ENCODE measurements around the gene PGRMC2.
A peak's percentile ranks its signal among the peaks of the same experiment; 100 is the strongest.
"Not testable (repeated sequence)": the region's sequence is repeated elsewhere in the genome, so short reads cannot be mapped to it uniquely, and the experiment has no call there.

The PGRMC2 gene

DNA sequence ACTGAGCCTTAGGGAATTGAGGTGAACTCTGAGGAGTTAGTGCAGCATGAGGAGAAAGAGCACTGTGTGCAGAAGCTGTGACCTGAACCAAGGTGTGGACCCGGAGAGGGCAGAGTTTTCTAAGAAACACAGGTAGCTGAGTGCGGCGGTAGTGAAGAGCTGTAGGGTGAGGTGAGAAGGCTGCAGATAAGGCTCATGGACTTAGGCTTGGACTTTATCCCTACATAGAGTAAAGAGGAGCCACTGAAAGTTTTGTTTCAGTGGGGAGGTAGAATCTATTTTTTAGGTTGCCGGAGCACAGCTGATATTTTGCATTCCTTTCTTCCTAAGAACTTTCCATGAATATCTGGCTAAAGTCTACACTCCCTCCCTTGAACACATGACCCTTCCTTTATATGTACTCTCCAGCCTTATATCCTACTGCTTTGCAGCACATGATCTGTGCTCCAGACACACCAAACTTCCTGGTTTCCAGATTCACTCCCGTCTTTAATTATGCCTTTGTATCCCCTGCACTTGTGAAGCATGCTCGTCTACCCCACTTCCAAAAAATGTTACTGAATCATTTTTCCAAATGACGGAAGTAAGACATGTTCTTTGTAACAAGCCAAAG lies 10.6 kb upstream of the PGRMC2 start:
- DNase-seq, result no peak

DNA sequence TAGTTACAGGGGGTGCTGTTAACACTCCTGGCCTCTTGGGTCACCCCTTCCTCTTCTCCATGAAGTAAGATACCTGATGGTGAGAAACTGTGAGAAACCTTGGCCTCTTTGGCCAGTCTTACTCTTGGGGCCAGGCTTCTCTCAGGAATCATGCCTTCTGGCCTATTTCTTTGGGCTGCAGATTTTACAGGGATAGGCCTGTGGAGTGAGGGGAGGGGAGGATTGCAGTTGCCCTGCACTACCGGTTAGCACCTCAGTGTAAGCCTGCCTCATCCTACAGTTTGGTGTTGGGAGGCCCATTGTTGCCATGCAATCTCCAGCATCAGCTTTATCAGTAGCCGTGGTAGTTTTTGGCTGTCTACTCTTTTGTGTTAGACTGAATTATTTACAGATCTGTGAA lies 7.6 kb upstream of the PGRMC2 start:
- DNase-seq, result no peak

DNA sequence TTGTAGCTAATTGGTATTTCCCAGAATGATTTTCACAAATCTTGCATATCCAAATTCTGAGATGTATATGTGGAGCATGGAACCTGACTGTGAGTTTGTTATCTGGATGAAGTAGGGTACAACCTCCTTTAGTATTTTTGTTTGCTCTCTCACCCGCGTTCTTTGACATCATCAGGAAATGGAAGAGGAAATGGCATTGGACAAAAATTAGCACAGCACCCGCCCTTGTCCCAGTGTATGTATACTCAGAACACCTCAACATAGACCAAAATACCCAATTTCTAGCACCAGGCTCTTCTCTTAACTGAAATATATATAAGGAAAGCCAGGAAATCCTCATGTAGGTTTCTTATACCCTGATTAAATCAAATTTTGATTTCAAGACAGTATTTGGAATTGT lies 6.9 kb upstream of the PGRMC2 start:
- DNase-seq, result no peak

DNA sequence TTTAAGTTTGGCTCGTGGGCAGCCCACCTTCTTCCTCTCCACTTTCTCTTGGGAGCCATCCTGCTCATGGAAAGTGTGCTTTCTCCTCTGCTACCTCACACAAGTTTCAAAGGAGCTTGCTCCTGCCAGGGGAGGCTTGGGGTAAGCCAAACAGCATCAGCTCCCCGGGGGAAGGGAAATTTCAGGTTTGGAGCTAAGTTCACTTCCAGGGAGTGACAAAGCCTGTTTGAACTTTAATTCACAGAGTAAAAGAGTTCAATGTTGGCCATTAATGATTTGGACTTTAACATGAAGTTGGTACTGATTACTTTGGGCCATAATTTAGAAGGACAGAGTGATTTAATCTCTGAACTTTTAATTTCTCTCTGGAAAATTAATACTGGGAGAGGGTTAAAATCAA lies 4.7 kb upstream of the PGRMC2 start:
- no peak for DNase-seq

DNA sequence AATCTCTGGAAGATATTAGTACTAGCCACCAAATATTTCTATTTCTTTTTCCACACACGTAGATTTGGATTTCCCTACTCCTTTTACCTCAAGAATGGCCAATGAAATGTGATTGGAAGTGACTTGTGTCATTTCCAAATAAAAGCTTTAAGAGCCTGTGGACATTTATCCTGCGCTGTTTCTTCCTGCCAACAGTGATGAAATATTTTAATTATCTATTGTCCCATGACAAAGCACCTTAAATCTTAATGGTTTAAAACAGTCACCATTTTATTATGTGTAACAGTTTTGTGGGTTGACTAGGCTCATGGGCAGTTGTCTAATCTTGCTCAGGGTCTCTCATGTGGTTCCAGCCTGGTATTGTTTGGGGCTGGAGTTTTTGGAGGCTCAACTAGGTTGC lies 3.5 kb upstream of the PGRMC2 start:
- DNase-seq, result no peak

DNA sequence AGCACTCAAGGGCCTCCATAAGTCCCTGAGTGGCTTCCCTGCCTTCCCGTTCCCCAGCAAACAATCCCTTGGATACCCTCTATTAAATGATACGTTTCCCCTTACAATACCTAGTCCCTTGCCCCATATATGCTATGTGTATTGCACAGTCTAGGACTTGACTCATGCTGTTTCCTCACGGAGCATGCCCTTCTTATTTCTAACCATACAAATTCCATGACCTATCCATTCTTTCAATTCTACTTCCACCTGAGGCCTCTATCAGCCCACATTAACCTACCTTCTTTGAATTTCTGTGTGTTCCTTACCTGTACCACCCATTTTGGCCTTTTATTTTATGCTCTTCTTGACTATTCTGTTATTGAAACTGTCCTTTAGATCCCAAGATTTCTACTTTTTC lies 2.9 kb upstream of the PGRMC2 start:
- DNase-seq, result no peak

DNA sequence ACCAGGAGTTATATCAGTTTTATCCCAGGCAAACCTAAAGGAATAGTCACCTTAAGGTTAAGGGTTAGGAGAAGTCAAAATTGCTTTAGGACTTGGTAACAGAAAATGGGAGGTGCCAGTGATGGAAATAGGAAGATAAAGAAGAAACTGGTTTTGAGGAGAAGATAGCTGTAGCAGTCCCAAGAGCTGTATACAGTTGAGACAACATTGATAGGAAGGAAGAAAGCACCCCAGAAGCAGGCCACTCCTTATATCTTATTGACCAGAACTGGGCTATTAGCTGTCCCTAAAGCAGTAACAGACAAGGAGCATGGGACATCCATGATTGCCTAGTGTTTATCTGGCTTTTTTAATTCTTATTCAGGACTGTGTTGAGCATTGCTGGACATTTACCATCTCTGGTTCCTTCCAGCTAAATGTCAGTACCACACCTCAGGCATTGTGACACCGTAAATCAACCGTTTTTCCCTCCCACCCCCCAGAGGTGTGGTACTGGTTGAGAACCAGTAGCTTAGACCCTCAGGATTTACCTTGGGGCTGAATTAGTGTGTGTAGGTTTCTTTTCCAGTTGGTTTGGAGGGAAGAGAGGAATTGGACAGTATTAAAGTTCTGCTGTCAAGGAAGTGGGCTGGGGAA lies 2.0 kb upstream of the PGRMC2 start:
- no peak for DNase-seq

DNA sequence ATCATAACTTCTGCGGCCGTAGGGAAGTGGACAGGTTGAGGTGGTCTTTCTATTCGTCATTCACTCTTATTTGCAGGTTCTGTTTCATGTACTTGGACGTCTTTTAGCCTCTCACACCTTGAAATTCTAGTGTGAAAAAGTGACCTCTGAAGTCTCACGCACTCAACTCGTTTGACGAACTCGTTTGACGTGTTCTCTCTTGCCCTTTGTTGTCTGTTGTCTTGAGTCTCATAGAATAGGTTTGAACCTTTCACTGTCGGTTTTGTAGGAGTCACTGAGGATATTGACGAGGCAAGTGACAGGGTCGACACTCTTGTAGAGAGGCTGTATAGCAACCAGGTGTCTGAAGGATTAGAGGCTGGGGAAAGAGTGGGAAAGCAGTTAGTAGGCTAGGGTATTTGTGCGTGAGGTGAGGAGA lies 1.1 kb upstream of the PGRMC2 start:
- peak; percentile 10 for DNase-seq

DNA sequence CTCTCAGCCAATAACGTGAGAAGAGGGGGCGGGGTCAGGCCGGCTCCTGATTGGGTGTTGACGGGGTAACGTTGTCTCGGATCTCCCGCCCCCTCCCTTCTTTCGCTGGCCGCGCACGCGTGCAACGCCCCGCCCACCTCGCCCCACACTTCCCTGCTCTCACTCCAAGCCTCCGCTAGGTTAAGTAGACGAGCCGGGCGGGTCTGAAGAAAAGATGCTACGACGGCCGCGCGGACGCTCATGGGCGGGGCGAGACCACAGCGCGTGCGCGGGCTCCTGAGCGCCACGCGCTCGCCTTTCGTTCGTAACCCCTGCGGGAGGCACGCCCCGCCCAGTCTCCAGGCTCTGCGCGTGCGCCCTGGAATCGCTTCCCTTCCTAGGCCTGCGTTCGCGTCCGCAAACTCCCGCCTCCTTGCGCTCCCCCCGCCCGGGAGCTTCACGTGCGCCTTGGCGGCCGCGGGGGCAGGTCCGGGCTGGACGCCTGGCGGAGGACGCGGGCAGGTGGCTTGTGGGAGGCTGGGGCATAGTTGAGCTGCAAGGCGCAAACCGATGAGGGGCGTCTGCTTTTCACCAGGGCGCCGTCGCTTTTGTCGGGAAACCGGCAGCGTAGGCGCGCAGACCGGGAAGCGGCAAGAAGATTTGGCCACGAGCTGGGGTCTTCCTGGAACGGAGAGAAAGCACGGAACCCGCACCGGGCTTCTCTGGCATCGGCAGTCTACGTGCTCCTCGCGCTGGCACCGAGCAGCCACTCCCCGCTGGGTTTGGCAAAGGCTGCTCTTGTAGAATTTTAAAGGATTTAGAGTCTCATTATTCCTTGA lies 467 bp upstream of the PGRMC2 start:
- DNase-seq, result peak; percentile 99

DNA sequence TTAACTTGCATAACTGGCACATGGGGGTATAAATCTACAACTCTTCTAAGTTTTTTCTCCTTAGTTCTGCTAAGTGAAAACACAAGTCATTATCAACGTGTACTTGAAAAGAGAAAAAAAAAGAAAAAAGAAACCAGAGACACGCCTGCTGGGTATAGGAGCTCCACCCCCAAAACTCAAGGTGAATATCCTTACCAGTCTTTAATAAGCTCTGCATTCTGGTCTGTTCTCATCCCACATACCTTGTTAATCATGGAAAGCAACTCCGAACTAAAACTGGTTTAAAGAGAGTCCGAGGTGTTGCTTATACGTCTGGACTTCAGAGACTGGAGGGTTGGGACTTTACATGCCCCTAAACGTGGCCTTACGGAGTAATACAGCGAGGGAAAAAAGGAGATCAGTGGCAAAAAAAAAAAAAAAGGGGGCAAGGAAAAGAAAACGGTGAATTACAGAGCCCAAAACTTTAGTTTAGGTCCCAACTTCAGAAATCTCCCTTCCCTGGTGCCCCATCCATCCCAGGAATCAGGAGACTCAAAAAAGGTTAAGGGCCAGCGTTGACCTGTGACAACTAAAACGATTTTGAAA lies 1.0 kb downstream of the PGRMC2 start:
- DNase-seq, result no peak

DNA sequence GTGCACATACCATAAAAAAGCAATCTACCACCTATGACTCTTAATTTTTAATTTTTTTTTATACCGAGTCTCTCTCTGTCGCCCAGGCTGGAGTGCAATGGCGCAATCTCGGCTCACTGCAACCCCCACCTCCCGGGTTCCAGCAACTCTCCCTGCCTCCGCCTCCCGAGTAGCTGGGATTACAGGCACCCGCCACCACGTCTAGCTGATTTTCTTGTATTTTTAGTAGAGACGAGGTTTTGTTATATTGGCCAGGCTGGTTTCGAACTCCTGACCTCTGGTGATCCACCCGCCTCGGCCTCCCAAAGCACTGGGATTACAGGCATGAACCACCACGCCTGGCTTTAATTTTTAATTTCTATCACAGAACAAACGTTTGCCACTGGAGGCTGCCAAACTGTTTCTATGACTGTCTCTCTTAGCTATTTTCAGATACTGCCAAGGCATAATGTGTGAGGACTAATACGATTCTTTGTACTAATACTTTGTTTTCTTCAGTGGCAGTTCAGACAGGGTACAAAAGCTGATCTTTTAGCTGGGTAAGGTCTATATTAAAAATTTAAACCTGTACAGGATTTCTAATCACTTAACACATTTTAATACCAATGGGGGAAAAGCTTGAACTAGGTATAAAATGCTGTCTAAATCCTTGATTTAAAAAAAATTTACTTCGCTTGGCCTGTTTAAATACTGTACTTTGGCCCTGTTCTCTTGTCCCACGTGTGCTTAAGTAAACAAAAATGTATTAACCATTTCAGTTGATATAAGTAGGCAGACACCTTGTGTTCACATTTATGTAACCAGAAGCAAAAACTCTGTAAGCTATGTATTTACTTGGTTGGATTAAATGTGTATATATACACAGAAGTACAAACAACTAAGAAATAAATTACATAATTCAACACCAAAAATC lies 2.3 kb downstream of the PGRMC2 start:
- no peak for DNase-seq

DNA sequence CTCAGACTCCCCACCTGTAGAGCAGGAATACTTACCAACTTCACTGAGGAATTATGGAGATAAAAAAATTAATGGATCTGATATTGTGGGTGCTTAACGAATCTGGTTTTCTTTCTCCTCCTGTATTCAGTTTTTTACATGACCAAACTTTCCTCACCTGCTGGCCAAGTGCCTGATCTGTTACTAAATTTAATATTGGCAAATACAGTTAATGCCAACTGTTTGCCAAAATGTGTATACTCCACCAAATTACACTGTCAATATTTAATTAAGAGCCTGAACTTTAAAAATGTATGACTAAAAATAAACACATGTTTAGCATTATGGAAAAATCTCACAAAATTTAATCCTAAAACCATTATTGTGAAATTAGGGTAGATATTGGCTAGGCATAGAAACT lies 3.3 kb downstream of the PGRMC2 start:
- no peak for DNase-seq

DNA sequence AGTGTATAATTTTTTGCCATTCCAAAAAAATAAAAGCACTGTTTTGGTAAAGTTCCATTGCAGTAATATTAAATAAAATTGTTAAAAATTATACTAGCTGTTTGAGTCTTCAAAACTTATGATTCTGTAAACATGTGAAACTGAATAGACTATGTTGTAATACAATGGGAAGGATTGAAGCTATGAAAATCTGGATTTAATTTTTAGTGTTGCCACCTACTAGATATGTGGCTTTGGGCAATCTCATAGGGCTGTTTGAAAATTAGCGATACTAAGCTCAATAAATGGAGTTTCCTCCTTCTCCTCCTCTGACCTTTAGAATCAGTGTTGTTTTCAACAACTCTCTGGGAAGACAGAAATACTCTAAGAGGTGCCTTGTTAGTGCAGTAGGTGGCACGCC lies 4.5 kb downstream of the PGRMC2 start:
- no peak for DNase-seq

DNA sequence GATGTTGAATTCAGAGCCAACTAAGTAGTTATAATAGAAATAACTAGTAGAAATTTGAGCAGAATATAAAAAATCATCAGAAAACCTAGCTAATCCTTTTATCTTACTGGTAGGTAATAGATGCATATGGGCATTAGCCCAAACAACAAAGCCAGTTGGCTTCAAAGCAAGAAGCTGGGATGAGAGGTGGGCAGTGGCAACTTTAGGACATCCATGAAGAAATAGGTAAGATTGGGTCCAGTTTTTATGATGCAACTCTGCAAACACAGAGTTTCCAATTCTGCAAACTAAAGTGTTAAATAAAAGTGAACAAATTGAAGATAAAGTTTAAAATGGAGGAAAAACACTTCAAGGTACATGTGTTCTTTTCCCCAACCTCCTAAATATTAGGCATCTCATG lies 5.1 kb downstream of the PGRMC2 start:
- no peak for DNase-seq

DNA sequence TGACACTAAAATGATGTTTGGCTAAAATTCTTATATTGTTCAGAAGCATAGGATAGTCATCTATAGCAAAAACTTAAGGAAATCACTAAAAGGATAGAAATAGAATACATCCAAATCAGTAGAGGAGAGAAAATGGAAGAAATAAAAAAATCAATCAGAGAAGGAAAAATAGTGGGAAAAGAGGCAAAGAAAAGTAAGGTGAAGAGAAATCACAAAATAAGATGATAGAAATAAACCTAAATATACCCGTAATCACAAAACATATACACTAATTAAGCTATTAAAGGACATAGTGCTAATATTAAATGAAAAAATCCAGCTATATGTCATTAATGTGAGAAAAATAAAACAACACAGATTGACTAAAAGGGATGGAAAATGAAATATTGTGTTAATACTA lies 6.3 kb downstream of the PGRMC2 start:
- DNase-seq, result no peak

DNA sequence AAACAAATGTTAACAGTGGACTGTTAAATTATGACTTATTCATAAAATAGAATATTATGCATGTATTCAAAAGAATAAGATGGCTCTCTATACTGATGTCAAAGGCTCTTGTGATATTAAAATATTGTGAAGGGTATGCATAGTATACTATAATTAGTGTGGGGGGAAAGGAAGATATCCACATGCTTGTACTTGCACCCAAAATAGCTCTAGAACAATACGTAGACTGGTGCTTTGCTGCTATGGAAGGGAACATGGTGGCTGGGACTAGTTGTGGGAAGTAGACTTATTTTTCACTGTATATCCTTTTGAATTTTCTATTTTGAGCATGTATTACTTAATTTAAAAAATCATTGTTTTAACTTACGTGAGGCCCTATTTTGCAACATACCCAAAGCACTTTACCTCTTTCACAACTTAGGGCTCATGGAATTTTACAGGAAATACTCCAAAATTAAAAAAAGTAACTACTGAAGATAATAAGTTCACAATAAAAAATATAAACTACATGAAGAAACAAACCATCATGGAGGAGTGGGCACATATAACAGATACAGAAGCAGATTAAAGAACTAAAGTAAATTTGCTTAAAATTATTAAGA lies 7.9 kb downstream of the PGRMC2 start:
- no peak for DNase-seq

DNA sequence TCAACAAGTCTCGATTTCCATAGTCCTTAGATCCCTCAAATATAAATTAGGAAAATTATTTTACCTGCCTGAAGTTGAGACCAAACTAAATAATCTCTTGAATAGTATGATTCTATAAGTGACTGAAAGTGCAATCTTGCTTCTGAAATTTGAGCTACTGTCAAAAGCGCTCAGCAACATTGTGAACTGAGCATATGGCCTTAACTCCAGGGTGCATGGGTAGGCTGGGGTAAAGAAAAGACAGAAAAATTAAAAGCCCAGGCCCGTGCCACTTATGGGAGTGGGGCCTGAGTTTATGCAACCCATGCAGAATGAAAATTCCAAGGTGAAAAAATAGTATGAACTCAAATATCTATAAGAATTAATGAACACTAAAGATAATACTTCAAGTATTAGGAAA lies 9.8 kb downstream of the PGRMC2 start:
- DNase-seq, result no peak

DNA sequence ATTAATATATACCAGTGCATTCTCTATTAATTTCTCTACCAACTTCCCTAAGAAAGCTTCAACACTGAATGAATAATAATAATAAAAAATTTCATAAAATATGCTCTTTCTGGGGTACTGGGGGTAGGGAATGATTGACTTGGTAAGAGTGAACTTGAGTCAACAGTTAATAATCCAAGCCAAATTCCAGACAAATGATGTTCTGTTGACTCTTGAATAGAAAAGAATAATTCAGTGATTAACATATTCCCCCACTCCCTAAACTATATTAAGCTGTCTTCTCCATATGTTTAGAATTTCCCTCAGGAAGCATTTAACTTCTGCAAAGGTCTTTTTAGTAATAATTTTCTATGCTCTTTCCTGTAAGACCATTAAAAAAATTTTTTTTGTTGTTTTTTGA lies 12.3 kb downstream of the PGRMC2 start:
- no peak for DNase-seq

DNA sequence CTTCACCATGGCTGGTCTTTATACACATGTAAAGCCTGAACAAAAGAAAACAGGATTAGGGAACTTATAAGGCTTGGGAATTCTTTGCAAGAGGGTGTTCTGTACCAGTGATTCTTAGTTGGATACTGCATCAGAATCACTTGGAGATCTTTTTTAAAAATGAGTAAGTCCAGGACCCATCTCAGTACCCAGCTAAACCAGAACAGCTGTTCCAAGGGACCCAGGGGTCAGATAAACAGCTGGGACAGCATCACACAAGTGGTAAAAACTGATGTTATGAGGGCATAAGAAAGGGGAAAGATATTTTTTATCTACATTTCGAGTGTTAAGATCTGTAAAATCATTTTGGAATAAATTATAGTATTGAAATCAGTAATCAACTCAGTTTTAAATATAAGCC lies 16.1 kb downstream of the PGRMC2 start:
- DNase-seq, result no peak

DNA sequence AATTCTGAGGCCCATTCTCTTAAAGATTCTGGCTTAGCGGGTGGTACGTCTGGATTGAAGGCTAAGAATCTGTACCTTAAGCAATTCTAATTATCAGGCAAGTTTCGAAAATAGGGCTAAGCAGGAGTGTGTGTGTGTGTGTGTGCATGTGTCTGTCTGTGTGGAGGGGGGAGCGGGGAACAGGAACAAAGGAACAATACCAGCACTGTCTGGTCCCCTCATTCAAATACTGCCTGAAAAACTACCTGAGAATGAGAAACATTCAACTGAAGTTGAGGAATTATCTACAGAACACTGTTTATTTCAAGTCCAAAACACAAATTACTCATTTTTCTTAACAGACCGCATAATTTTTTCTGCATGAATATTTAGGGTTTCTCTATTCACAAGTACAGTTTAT lies 18.6 kb downstream of the PGRMC2 start:
- no peak for DNase-seq

DNA sequence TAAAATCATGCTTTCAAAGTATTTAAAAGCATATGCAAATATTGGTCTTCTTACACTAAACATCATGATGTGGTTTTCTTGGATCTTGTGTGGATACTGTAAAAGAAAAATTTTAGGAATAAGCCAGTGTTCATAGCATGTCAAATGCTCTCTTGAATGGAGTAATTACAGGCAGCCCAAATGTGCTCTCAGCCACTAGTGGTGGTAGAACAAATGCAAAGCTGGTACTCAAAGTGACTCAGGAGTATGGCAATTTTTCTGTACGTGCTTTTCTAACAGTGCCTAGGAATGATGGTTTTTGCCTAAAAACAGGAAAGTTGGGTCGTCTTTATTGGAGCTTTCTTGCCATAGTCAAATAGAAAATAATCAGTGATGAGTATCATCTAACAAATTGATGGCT lies 19.9 kb downstream of the PGRMC2 start:
- DNase-seq, result no peak

DNA sequence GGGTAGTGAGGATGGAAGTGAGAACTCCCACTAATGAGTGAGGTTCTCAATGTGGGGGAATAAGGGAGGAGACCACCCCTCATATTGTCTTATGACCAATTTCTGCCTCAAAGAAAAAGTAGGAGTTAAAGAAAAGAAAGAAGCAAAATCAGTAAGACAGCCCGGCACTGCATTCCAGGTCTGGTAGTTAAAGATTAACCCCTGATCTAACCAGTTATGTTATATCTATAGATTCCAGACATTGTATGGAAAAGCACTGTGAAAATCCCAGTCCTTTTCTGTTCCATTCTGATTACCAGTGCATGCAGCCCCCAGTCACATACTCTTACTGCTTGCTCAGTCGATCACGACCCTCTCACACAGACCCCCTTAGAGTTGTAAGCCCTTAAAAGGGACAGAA lies 20.4 kb downstream of the PGRMC2 start:
- DNase-seq, result not testable (repeated sequence)

All from activated T-cell treated with anti-CD3 and anti-CD28 coated beads for 4 hours (primary cell).